ENCODE measurements around the gene CIAO3.

- TF ChIP-seq CTCF (IDR thresholded peaks at IDR 0.05): peak in 3 of 6 experiments; percentile 43 to 51 (median 44)
- peak; percentile 57 to 91 for TF ChIP-seq POLR2A (IDR thresholded peaks at IDR 0.05)
These were observed 19.6 kb downstream of the CIAO3 start, which contains the start of gene ANTKMT for GRCh38 chr16:720990-721764.
